Esophagus muscularis mucosa (tissue), 4 donors: ENCODE results near the gene TTC19. TPM values are rescaled to one million over a fixed set of nuclear protein-coding genes. Genes with fewer than 3 reads are reported as not detected.
A peak's percentile ranks its signal among the peaks of the same experiment; 100 is the strongest.

Experiments
- DNase-seq: peaks from one replicate; pipeline ENCODE4 v3.0.0-alpha.2; 2017; ENCODE audit errors: extremely low spot score
- H3K27ac ChIP-seq, 4 donors: fragments of 200-600 bp; sonication (generic); replicated peaks in 1 of 4; 1 replicate in 3 of 4; 2 replicates in 1 of 4; pipeline ENCODE4 v1.5.1; 2016 to 2019; ENCODE audit warnings: mild to moderate bottlenecking in 1 of 4
- H3K27me3 ChIP-seq, 4 donors: fragments of 200-600 bp; sonication (generic); one replicate each; pipeline versions ENCODE4 v1.5.1 to v1.6.0; 2016 to 2019
- H3K36me3 ChIP-seq, 4 donors: fragments of 200-600 bp; sonication (generic); one replicate each; pipeline ENCODE4 v1.5.1; 2016 to 2019
- H3K4me1 ChIP-seq, 4 donors: fragments of 200-600 bp; sonication (generic); one replicate each; pipeline ENCODE4 v1.5.1; 2016 to 2019
- H3K4me3 ChIP-seq, 4 donors: fragments of 200-600 bp; sonication (generic); 1 replicate in 2 of 4; 2 replicates in 2 of 4; pipeline ENCODE4 v1.5.1; 2016 to 2019; ENCODE audit warnings: mild to moderate bottlenecking in 4 of 4, moderate library complexity in 1 of 4
- H3K9me3 ChIP-seq, 4 donors: fragments of 200-600 bp; sonication (generic); 1 replicate in 3 of 4; 2 replicates in 1 of 4; pipeline ENCODE4 v1.5.1; 2016 to 2019
- CTCF ChIP-seq, 3 experiments: fragments of 200-600 bp in 2 of 3; fragments of 450-650 bp in 1 of 3; sonication (generic) in 2 of 3; IDR thresholded peaks; one replicate each; pipeline ENCODE4 v1.5.1; 2017 to 2019; ENCODE audit warnings: antibody characterized with exemption in 3 of 3, mild to moderate bottlenecking in 2 of 3, moderate library complexity in 1 of 3
- EP300 ChIP-seq: sonication (generic); formaldehyde crosslinking; IDR thresholded peaks from one replicate; pipeline ENCODE4 v1.6.1; 2017; ENCODE audit warnings: antibody characterized with exemption
- POLR2A ChIP-seq: fragments of 450-650 bp; IDR thresholded peaks from one replicate; pipeline ENCODE4 v1.6.1; 2017; ENCODE audit warnings: antibody characterized with exemption, moderate library complexity, mild to moderate bottlenecking, low read depth
- POLR2AphosphoS5 ChIP-seq, 2 donors: sonication (generic); formaldehyde crosslinking; IDR thresholded peaks; one replicate each; pipeline ENCODE4 v1.6.1; 2017; ENCODE audit warnings: antibody characterized with exemption in 2 of 2
- WGBS: methylation state at CpG from one replicate; pipeline ENCODE4 v1.1.5; 2018; 5-methylcytosine and 5-hydroxymethylcytosine counted together
- intact Hi-C: fragments of 100-400 bp; cut with DNase I; formaldehyde crosslinking; loops from one replicate; pipeline ENCODE4 v1.15.1; 2023
- total RNA-seq, 4 donors: library from RNA; depleted of rRNA; stranded (reverse); fragments of >200 nt; gene quantifications; one replicate each; pipeline versions ENCODE4 v1.1.0 to v1.2.1, GENCODE V29; 2016

Gene TTC19
- total RNA-seq, 4 donors from 2014 or later: 40.9 to 56.4 (median 50.5) TPM

- no peak for DNase-seq
- intact Hi-C loops: no loop called here
- Histone ChIP-seq H3K4me1 (no peaks in the 10 kb centered on the region), H3K9me3 (no peaks in the 10 kb centered on the region), H3K27ac (no peak overlapping the region), H3K4me3 (no peak overlapping the region), H3K36me3 (peaks cover 34 to 90% (median 80%) of the 10 kb centered on the region in 4 donors), H3K27me3 (no peaks in the 10 kb centered on the region)
- TF ChIP-seq POLR2A (no peak), EP300 (no peak), POLR2AphosphoS5 (IDR thresholded peaks at IDR 0.05) (no peak), CTCF (IDR thresholded peaks at IDR 0.05) (no peak)
- 88% methylated on average over 5 of the region's 5 CpGs for WGBS
Measured at GRCh38 chr17:15981646-15982580, 17.7 kb upstream of the TTC19 start.

- intact Hi-C loops: loop anchor here (10.0 kb wide), 1 partner anchor 52 kb away; the partner anchor contains the start of gene ADORA2B
- Histone ChIP-seq H3K36me3 (peaks cover 0 to 42% (median 17%) of the 10 kb centered on the region in 4 donors), H3K4me1 (peaks cover 8 to 30% (median 26%) of the 10 kb centered on the region in 4 donors), H3K4me3 (no peak overlapping the region), H3K27me3 (no peaks in the 10 kb centered on the region), H3K27ac (no peak overlapping the region), H3K9me3 (no peaks in the 10 kb centered on the region)
- 81% methylated on average over 6 of the region's 6 CpGs for WGBS
- TF ChIP-seq CTCF (IDR thresholded peaks at IDR 0.05) (no peak), POLR2A (no peak), EP300 (no peak), POLR2AphosphoS5 (IDR thresholded peaks at IDR 0.05) (no peak)
- DNase-seq: no peak
Measured at GRCh38 chr17:15996322-15996721, 3.3 kb upstream of the TTC19 start.

- DNase-seq: no peak
- H3K27me3 ChIP-seq: no peaks in the 10 kb centered on the region
- intact Hi-C loops: loop anchor here (2.0 to 10.0 kb wide), 2 partner anchors 53 to 169 kb away; partner anchors contain the start of gene ADORA2B
- peaks cover 12 to 43% (median 25%) of the 10 kb centered on the region in 4 donors for H3K36me3 ChIP-seq
- 74% methylated on average over 4 of the region's 4 CpGs for WGBS
- H3K9me3 ChIP-seq: no peaks in the 10 kb centered on the region
- TF ChIP-seq POLR2A (no peak), POLR2AphosphoS5 (IDR thresholded peaks at IDR 0.05) (no peak), CTCF (IDR thresholded peaks at IDR 0.05) (no peak), EP300 (no peak)
- H3K27ac ChIP-seq: peak overlapping the region; percentile 91 to 98 (median 98)
- H3K4me3 ChIP-seq: peak overlapping the region in 3 of 4 donors; percentile 74 to 93 (median 84)
- peaks cover 13 to 34% (median 30%) of the 10 kb centered on the region in 4 donors for H3K4me1 ChIP-seq
Measured at GRCh38 chr17:15998031-15998562, 1.5 kb upstream of the TTC19 start.

- no peaks in the 10 kb centered on the region for H3K9me3 ChIP-seq
- H3K27ac ChIP-seq: peak overlapping the region; percentile 91 to 98 (median 98)
- 3% methylated on average over 16 of the region's 64 CpGs for WGBS
- no peak for DNase-seq
- TF ChIP-seq EP300: no peak
- TF ChIP-seq POLR2A: no peak
- no peak for TF ChIP-seq CTCF (IDR thresholded peaks at IDR 0.05)
- no peak for TF ChIP-seq POLR2AphosphoS5 (IDR thresholded peaks at IDR 0.05)
- H3K4me3 ChIP-seq: peak overlapping the region; percentile 74 to 93 (median 83)
- H3K27me3 ChIP-seq: no peaks in the 10 kb centered on the region
- peaks cover 22 to 38% (median 33%) of the 10 kb centered on the region in 4 donors for H3K4me1 ChIP-seq
- intact Hi-C loops: loop anchor here (2.0 to 10.0 kb wide), 2 partner anchors 55 to 171 kb away; partner anchors contain the start of gene ADORA2B
- H3K36me3 ChIP-seq: peaks cover 31 to 45% (median 40%) of the 10 kb centered on the region in 4 donors
Measured at GRCh38 chr17:15999974-16000827, 577 bp downstream of the TTC19 start.
